ENCODE measurements around the gene PLCXD1.
"Not testable (repeated sequence)": the region's sequence is repeated elsewhere in the genome, so short reads cannot be mapped to it uniquely, and the experiment has no call there.

The PLCXD1 gene

GRCh38 chrX:295136-295535 lies 14.0 kb downstream of the PLCXD1 start:
- DNase-seq = no peak

- no peak for DNase-seq
These were observed 17.8 kb downstream of the PLCXD1 start for GRCh38 chrX:298993-299392.

- DNase-seq = no peak
These were observed 19.2 kb downstream of the PLCXD1 start for GRCh38 chrX:300334-300733.

GRCh38 chrX:302975-303374 lies 21.8 kb downstream of the PLCXD1 start:
- DNase-seq = no peak

- not testable (repeated sequence) for DNase-seq
These were observed 24.8 kb downstream of the PLCXD1 start for GRCh38 chrX:305781-306613.

DNA sequence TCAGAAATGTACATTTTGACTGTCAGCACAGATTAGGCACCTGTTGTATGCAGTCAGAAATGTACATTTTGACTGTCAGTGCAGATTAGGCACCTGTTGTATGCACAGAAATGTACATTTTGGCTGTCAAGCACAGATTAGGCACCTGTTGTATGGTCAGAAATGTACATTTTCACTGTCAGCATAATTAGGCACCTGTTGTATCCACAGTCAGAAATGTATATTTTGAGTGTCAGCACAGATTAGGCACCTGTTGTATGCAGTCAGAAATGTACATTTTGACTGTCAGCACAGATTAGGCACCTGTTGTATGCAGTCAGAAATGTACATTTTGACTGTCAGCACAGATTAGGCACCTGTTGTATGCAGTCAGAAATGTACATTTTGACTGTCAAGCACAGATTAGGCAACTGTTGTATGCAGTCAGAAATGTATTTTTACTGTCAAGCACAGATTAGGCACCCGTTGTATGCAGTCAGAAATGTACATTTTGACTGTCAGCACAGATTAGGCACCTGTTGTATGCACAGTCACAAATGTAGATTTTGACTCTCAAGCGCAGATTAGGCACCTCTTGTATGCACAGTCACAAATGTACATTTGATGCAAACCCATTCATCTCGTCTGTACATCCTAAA lies 25.6 kb downstream of the PLCXD1 start:
- not testable (repeated sequence) for DNase-seq

DNA sequence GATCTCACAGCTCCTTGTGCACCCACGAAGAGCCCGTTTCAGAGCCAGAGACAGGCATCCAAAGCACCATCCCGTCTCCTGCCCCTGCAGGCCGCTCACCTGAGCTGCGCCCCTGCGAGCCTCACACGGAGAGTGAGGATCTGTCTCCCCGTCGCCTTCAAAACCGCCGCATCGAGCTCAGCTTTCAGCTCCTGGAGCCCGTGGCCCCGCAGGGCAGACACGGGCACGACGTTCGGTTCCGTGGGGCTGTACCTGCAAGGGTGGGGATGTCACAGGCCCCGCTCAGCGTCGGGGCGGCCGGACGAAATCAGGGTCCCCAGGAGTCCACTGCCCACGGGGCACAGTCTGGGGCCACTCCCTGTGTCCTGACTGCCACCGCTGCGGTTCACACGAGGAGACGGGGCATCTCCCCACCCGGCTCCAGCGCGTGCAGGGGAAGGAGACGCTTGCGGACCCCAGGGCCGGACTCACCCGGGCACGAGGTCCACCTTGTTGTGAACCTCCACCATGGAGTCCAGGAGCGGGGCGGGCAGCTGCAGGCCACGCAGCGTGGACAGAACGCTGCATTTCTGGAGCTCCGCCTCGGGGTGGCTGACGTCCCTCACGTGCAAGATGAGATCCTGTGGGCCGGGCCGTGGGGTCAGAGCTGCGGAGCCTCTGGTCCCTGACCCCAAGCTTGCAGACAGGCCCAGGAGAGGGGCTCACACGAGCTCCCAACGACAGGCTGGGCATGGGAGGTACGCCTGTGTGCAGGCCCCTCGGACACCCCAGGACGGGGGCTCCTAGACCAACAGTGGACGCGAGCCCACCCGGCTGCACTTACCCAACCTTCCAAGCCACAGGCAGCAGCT lies 26.3 kb downstream of the PLCXD1 start:
- DNase-seq = no peak

DNA sequence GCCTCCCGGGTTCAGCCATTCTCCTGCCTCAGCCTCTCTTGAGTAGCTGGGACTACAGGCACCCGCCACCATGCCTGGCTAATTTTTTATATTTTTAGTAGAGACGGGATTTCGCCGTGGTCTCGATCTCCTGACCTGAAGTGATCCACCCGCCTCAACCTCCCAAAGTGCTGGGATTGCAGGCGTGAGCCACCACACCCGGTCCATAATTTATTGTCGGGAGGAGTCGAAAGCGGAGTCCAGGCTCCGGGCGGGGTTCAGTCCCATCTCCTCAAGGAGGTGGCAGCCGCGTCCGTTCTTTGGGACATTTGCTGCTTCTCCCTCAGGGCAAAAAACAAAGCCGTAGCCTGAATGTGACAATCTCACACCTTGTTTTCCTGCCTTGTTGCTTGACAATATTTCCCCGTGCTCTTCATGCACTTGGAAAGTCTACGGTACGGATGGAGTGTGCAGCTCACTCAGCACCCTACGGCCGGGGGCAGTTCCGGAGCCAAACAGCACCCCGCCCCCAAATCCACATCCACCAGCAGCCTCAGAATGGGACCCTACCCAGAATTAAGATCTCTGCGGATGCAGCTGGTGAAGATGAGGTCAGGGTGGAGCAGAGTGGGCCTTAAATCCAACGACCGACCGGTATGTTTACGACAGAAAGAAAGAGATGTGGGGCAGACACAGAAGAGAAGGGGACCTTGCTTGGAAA lies 27.8 kb downstream of the PLCXD1 start:
- no peak for DNase-seq

GRCh38 chrX:310621-311155 lies 29.5 kb downstream of the PLCXD1 start:
- no peak for DNase-seq

DNA sequence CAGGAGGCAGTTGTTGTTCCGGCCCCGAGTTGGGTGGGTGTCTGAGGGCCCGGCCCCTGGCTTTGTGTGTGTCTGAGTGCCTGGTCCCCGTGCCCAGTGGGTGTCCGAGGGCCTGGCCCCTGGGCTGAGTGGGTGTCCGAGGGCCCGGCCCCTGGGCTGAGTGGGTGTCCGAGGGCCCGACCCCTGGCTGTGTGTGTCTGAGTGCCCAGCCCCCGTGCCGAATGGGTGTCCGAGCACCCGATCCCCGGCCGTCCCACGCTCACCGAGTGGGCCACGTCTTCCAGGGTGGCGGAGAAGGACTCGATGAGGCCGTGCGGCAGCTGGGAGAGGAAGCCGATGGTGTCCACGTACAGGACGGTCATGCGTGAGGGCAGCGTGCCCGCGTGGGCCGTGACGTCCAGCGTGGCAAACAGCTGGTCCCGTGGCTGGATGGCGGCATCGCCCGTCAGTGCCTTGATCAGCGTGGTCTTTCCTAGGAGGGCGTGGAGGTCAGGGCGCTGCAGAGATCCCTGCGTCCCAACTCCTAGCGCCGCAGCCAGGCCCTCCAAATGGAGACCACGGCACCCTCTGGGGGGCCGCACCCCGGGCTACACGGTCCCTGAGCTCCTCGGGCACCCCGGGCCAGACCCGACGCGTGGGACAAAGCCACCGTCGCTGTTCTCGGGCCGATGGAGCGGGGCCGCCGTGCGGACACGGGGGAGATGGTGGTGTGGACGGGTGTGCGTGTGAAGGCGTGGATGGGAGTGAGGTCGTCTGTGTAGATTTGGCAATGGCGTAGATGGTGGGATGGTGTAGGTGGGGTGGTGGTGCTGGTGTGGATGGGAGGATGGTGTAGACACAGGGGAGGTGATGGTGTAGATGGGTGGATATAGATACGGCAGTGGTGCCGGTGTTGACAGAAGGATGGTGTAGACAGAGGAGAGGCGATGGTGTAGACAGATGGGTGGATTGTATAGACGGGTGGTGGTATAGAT lies 30.3 kb downstream of the PLCXD1 start:
- DNase-seq = no peak

DNA sequence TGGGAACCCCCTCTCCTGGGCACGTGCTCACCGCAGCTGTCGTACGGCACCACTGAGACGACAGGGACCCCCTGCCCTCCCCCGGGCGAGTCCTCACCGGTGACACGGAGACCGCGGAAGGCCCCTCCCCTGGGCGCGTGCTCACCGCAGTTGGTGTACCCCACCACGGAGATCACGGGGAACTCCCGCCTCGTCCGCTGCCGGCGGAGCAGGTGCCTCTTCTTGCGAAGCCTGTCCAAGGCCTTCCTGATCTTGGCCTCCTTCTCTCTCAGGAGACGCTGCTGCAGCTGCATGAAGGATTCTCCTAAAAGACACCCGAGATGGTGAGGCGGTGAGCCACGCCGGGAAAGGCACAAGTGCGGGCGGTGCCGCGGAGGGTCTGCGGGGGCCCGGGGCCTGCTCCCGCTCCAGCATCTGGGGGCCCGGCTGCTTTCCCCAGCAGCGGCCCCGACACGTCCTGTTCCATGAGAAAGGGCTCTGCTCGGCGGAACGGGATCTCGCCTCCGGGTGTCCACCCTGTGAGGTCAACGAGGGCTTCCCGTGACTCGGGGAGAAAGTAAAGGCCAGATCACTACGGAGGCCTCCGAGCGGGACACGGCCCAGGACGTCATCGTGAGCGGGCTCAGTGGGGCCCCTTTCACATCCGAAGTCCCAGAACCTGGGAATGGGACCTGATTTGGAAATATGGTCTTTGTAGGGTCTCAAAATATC lies 31.6 kb downstream of the PLCXD1 start:
- no peak for DNase-seq

GRCh38 chrX:313546-313945 lies 32.4 kb downstream of the PLCXD1 start:
- DNase-seq = no peak

DNA sequence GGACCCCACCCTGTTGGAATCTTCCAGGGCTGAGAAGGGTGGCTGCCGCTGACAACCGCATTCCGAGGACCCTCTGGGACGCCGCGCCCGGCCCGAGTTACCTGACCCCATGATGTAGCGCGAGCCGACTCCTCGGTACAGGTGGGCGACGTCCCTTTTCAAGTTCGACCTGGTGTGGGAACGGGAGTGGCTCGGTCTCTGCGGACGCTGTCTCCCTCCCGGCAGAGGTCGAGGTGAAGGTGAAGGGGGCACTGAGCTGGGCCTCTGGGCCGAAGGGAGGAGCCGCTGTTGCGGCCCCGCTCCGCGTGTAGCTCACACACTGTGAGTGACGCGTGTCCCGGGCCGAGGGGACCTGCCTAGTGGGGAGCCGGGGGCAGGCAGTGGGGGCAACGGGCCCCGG lies 32.9 kb downstream of the PLCXD1 start:
- no peak for DNase-seq

DNA sequence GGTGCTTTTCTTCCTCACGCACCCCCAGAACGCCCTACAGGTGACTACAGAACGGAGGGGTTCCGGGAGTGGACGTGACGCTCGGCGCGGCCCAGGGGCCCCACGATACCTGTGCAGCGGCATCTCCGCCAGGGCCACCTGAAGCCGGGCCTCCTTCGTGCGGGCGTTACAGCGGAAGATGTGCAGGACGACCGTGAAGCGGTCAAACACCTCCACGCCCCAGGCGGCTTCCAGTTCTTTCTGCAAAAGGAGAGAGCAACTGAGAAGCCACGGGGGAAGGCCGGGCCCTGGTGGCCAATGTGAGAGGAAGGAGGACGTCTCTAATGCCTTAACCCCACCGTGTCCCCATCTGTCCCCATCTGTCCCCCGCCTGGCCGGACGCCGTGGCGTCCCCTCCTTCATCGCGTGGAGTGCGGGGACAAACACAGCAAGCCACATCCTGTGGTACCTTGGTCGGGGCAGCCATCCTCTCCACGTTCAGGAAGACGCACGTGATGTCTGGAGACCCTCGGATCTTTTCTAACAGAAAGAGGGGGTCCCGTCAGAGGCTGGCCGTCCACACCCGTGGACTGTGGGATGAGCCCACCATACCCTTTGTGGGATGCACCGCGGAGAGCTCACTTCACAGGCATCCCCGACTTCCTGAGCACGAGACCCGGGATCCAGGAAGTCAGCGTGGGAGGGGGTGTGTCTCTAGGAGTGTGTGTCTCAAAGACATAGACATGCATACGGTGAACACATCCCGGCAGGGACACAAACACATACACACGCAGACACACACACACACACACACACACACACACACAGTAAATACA lies 33.8 kb downstream of the PLCXD1 start:
- DNase-seq = no peak

- no peak for DNase-seq
These were observed 35.5 kb downstream of the PLCXD1 start for GRCh38 chrX:316351-317325.

GRCh38 chrX:317424-318067 lies 36.4 kb downstream of the PLCXD1 start:
- no peak for DNase-seq

DNA sequence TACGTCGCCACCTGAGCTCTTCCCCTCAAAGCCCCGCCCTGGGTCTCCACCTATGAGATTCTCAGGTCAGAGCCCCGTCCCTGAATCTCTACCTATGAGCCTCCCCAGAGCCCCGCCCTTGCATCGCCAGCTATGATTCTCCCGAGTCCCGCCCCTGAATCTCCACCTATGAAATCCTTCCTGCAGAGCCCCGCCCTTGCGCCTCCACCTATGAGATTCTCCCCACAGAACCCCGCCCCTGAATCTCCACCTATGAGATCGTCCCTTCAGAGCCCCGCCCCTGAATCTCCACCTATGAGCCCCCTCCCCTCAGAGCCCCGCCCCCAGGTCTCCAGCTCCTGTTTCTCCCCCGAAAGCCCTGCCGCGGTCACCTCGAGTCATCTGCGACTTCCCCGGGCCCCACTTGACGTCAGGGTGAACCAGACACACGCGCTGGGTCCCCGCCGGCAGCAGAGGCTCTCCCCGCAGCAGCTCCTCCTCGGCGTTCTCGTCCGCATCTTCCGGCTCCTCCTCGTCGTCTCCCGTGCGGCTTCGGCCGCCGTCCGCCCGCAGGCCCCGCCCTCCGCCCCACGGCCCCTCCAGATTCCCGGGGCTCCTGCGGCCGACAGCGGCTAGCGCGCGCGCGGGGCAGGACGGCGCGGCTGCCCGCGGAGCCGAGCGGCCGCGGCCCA lies 37.0 kb downstream of the PLCXD1 start:
- no peak for DNase-seq
